Right lobe of liver (tissue), 6 donors: Measurements from ENCODE around the gene CLEC18A. TPM values are rescaled to one million over a fixed set of nuclear protein-coding genes. Genes with fewer than 3 reads are reported as not detected.
"Not testable (repeated sequence)": the region's sequence is repeated elsewhere in the genome, so short reads cannot be mapped to it uniquely, and the experiment has no call there.

Experiments used
- ATAC-seq, 4 donors: fragments of 200-7000 bp; cut with Tn5 transposase; one replicate each; pipeline ENCODE4 v1.9.1; 2020; ENCODE audit warnings: mild to moderate bottlenecking in 4 of 4, moderate library complexity in 4 of 4
- DNase-seq, 3 donors: peaks; one replicate each; pipeline ENCODE4 v3.0.0-alpha.2; 2020
- H3K27ac ChIP-seq, 3 donors: fragments of 200-600 bp; one replicate each; pipeline ENCODE4 v1.8.0; 2022
- H3K27me3 ChIP-seq, 2 donors: fragments of 200-600 bp; one replicate each; pipeline ENCODE4 v1.8.0; 2022
- H3K36me3 ChIP-seq, 4 donors: fragments of 200-600 bp; sonication (generic) in 1 of 4; one replicate each; pipeline versions ENCODE4 v1.5.1 to v1.8.0; 2017 to 2022; ENCODE audit warnings: control low read depth in 1 of 4
- H3K4me1 ChIP-seq, 4 donors: fragments of 200-600 bp; sonication (generic) in 1 of 4; one replicate each; pipeline versions ENCODE4 v1.5.1 to v1.8.0; 2017 to 2022; ENCODE audit warnings: control low read depth in 1 of 4
- H3K4me3 ChIP-seq, 3 donors: fragments of 200-600 bp; one replicate each; pipeline ENCODE4 v1.8.0; 2022
- H3K9me3 ChIP-seq, 4 donors: fragments of 200-600 bp; sonication (generic) in 1 of 4; one replicate each; pipeline versions ENCODE4 v1.5.1 to v1.8.0; 2017 to 2022; ENCODE audit warnings: control low read depth in 1 of 4
- POLR2A ChIP-seq: fragments of 450-650 bp; IDR thresholded peaks from one replicate; pipeline ENCODE4 v1.6.1; 2017; ENCODE audit warnings: antibody characterized with exemption, mild to moderate bottlenecking
- WGBS: methylation state at CpG from one replicate; pipeline ENCODE4 v1.1.6; 2018; ENCODE audit warnings: low coverage, low lambda C conversion rate; ENCODE audit not compliant: insufficient coverage; ENCODE audit errors: missing lambda C conversion rate; 5-methylcytosine and 5-hydroxymethylcytosine counted together
- intact Hi-C, 2 donors: fragments of 100-400 bp; cut with DNase I; formaldehyde crosslinking; loops; one replicate each; pipeline versions ENCODE4 v1.11.2 to v1.14.1; 2022
- total RNA-seq, 6 experiments: library from RNA; depleted of rRNA in 2 of 6; stranded (reverse); fragments of >200 nt in 2 of 6; fragmentation: NEBNext Ultra II Directional in 3 of 6; extraction: Animal tissue kit (Norgen Biotek cat#: 25700) in 3 of 6; gene quantifications; one replicate each; pipeline versions ENCODE4 v1.1.0 to v1.2.4, GENCODE V29; 2016 to 2023
- TF ChIP-seq, protein P1 (sequence below), 4 donors: fragments of 200-600 bp in 3 of 4; fragments of 450-650 bp in 1 of 4; IDR thresholded peaks; one replicate each; pipeline versions ENCODE4 v1.5.1 to v1.8.0; 2016 to 2022; ENCODE audit warnings: antibody characterized with exemption in 4 of 4, mild to moderate bottlenecking in 2 of 4
- donor health status: DM: no; HTN: yes; CAD: no.
- donor health status: DM: no; HTN: no; CAD: no.
- donor health status: DM: no; HTN: no; CAD: no.
- donor health status: DM: no; HTN: yes; CAD: no.
- donor health status: DM: no; HTN: yes; CAD: no.

The CLEC18A gene
- total RNA-seq, 6 experiments from 2014 or later, result 0.11 to 1.1 (median 0.79) TPM; not detected in 2

DNA sequence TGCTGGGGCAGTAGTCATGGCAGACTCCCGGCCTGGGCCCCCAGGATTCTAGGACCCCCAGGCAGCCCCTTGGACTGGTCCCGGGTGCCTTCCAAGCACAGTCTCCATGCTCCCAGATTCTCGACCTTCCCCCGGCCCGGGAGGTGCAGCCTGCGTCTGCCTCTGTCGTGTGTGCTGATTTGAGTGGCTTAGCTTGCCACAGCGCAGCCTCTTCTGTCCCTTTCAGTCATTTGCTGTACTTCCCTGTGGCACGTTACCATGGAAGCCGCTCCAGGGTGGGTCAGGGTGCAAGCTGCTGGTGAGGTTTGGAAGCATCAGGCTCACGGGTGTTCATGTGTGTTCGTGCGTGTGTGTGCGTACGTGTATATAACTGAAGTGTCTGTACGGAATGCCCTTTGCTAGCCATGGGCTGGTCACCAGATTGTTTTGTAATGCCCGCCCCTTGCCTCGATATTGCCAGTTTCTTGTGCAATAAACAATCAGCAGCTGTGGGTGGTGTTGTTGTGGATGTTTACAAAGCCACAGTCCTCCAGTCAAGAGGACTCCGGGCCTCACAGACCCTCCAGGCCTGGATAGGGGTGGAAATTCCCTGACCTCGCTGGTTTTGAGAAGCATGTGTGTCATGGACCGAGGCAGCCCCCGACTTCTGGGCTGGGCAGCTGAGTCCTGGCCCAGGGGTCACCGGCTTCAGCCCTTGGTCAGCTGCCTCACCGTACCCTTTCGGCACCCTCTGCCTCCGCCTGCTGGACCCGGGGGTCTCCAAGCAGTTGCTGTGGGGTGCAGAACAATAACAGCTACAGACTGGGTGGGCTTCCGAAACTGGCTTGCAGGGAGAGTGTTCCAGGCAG lies 9.7 kb upstream of the CLEC18A start:
- no peaks in the 10 kb centered on the region for H3K9me3 ChIP-seq
- peak; percentile 19 for TF ChIP-seq POLR2A
- TF ChIP-seq, protein P1, sequence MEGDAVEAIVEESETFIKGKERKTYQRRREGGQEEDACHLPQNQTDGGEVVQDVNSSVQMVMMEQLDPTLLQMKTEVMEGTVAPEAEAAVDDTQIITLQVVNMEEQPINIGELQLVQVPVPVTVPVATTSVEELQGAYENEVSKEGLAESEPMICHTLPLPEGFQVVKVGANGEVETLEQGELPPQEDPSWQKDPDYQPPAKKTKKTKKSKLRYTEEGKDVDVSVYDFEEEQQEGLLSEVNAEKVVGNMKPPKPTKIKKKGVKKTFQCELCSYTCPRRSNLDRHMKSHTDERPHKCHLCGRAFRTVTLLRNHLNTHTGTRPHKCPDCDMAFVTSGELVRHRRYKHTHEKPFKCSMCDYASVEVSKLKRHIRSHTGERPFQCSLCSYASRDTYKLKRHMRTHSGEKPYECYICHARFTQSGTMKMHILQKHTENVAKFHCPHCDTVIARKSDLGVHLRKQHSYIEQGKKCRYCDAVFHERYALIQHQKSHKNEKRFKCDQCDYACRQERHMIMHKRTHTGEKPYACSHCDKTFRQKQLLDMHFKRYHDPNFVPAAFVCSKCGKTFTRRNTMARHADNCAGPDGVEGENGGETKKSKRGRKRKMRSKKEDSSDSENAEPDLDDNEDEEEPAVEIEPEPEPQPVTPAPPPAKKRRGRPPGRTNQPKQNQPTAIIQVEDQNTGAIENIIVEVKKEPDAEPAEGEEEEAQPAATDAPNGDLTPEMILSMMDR (IDR thresholded peaks at IDR 0.05), result no peak
- H3K4me3 ChIP-seq, result peak overlapping the region in 2 of 3 donors; percentile 13 to 23
- DNase-seq (peak in 2 of 3 donors; percentile 67 to 84), ATAC-seq (peak; percentile 82 to 90 (median 86))
- H3K4me1 ChIP-seq, result peaks cover 0 to 18% (median 4%) of the 10 kb centered on the region in 4 donors
- intact Hi-C loops, result no loop called here
- peak overlapping the region; percentile 15 to 76 (median 58) for H3K27ac ChIP-seq
- H3K36me3 ChIP-seq, result peaks cover 0 to 29% (median 5%) of the 10 kb centered on the region in 4 donors
- WGBS, result 64% methylated on average over 9 of the region's 28 CpGs
- H3K27me3 ChIP-seq, result no peaks in the 10 kb centered on the region

DNA sequence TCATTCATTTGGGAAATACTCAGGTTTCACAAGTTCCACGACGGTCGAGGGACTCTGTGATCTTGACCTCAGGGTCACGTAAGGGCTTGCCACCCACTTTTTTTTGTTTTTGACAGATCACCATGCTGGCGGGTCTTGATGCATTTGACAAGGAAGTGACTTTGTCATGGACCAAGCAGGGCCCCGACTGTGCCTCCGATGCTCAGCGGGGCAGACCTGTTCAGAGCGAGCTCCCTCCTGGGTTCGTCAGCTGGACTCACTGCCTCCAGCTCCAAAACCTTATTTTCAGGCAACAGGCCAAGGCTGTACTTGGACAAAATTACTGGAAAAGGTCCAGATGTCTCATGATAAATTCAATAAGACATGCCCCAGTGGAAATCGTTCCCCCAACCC lies 9.0 kb upstream of the CLEC18A start:
- DNase-seq (peak in 2 of 3 donors; percentile 32 to 66), ATAC-seq (peak; percentile 41 to 57 (median 54))
- Histone ChIP-seq H3K27me3 (no peaks in the 10 kb centered on the region), H3K36me3 (peaks cover 0 to 24% (median 2%) of the 10 kb centered on the region in 4 donors), H3K27ac (peak overlapping the region in 2 of 3 donors; percentile 58 to 76), H3K9me3 (no peaks in the 10 kb centered on the region), H3K4me1 (peaks cover 0 to 18% (median 4%) of the 10 kb centered on the region in 4 donors), H3K4me3 (peak overlapping the region in 2 of 3 donors; percentile 13 to 23)
- intact Hi-C loops, result no loop called here
- 39% methylated on average over 7 of the region's 11 CpGs for WGBS
- TF ChIP-seq, protein P1 (IDR thresholded peaks at IDR 0.05), result no peak
- no peak for TF ChIP-seq POLR2A

DNA sequence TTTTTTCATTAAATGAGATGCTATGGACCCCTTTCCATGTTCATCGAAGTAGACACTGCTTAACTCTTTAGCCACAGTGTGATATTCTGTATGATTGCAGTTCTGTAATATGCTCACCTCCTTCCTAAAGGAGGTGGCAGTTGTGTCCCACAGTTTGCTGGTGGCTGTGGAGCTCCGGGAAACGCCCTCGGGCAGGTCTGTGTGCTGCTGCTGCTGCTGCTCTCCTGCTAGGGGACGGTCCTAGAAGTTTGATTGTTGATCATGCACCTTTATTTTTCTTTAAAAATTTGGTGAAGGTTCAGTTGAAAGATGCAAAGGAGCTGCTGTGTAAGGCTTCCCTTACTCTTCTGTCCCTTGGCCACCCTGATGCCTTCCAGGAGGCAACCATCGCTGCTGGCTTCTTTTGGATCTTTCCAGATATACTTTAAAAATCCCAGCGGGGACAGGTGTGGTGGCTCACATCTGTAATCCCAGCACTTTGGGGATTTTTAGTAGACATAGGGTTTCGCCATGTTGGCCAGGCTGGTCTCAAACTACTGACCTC lies 8.4 kb upstream of the CLEC18A start:
- ATAC-seq (no peak), DNase-seq (no peak)
- intact Hi-C loops, result no loop called here
- Histone ChIP-seq H3K36me3 (peaks cover 0 to 18% (median 1%) of the 10 kb centered on the region in 4 donors), H3K27me3 (no peaks in the 10 kb centered on the region), H3K27ac (no peak overlapping the region), H3K4me3 (no peak overlapping the region), H3K4me1 (peaks cover 0 to 18% (median 4%) of the 10 kb centered on the region in 4 donors), H3K9me3 (no peaks in the 10 kb centered on the region)
- 87% methylated on average over 8 of the region's 8 CpGs for WGBS
- no peak for TF ChIP-seq POLR2A

DNA sequence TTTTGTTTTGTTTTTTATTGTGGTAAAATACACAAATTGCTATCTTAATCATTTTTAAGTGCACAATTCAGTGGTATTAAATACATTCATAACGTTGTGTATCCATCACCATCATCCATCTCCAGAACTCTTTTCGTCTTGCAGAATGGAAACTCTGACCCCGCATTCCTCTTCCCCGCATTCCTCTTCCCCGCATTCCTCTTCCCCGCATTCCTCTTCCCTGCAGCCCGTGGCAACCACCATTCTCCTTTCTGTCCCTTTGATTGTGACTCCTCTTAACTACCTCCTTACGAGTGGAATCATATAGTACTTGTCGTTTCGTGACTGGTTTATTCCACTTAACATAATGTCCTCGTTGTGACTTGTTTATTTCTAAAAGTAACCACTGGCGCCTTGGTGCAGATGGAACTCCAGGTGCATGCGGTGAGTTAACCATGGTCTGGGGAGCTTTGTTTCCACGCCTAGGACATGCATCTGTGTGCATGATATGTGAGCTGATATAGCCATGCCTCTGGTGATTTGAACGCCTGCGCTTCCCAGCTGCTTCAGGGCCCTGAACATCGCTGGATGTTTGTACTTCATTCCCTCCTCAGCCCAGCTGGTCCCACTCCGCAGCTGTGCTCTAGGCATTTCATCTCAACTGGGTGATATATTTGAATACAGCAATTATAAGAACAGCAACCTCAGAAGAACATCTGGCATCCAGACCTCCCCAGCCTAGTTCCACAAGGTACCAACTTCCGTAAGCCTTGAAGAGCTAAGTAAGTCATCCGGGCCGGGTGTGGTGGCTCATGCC lies 7.7 kb upstream of the CLEC18A start:
- ATAC-seq, H3K9me3 ChIP-seq, H3K27me3 ChIP-seq, DNase-seq, H3K27ac ChIP-seq, intact Hi-C loops, H3K4me3 ChIP-seq: not testable (repeated sequence)
- peaks cover 0 to 18% (median 4%) of the 10 kb centered on the region in 4 donors for H3K4me1 ChIP-seq
- 84% methylated on average over 12 of the region's 21 CpGs for WGBS
- peaks cover 0 to 14% (median 0%) of the 10 kb centered on the region in 4 donors for H3K36me3 ChIP-seq

DNA sequence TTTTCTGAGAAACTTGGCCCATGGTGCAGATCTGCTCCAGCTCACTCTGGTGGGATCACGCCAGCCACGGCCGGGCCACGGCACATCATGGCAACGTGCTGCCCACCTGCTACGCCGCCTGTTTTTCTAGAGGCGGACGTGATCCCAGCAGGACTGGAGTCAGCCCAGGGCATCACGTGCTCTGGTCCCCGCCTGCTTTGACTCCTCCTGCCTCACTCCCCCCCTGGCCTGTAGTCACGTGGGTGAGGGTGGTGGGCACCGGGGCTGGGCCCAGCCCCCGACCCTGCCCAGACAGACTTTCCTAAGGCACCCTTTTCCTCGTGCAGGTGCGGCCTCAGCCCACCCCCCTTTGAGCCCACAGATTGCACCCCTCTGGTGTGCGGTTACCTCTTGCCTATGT lies 723 bp upstream of the CLEC18A start:
- H3K9me3 ChIP-seq, H3K27ac ChIP-seq, H3K27me3 ChIP-seq, intact Hi-C loops, DNase-seq, H3K36me3 ChIP-seq, H3K4me3 ChIP-seq, H3K4me1 ChIP-seq: not testable (repeated sequence)
- peak in 2 of 4 donors; percentile 19 to 20 for ATAC-seq
- WGBS, result no CpG with 5 or more reads among the region's 17 CpGs

DNA sequence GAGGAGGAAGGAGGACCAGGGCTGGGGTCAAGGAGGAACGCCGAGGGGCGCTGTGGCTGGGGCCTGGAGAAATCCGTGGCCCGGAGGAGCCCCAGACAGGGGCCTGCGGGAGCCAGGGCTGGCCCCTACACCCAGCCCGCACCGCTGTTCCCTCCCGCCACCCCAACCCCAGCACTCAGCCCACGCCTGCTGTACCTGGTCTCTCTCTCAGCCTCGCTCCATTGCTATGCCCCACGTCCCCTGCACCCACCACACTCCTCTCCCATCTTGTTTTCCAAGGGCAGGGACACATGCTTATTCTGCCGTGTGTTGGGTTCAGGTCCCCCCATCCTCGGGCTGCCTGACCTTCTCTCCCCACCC lies 518 bp downstream of the CLEC18A start:
- no CpG with 5 or more reads among the region's 14 CpGs for WGBS
- H3K27me3 ChIP-seq, H3K4me1 ChIP-seq, H3K4me3 ChIP-seq, H3K27ac ChIP-seq, H3K9me3 ChIP-seq, H3K36me3 ChIP-seq, intact Hi-C loops, DNase-seq: not testable (repeated sequence)
- peak in 1 of 4 donors; percentile 21 for ATAC-seq

DNA sequence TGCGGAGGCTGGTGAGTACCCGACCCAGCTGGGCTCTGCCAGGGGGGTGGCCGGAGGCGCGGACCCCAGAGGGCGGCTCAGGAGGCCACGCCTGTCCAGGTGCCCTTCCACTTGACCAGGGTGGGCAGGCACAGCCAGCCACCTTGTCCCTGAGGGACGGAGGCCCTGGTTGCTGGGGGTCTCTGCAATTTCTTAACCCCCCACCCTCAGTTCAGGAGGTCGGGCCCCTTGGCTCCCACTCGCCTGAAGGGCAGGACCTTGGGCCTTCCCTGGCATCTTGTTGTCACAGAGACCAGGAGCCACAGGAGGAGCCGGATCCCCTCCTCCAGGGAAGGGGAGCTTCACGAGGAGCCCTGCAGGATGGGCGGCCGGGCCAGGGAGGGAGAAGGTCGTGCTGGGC lies 982 bp downstream of the CLEC18A start:
- intact Hi-C loops, H3K27ac ChIP-seq: not testable (repeated sequence)

DNA sequence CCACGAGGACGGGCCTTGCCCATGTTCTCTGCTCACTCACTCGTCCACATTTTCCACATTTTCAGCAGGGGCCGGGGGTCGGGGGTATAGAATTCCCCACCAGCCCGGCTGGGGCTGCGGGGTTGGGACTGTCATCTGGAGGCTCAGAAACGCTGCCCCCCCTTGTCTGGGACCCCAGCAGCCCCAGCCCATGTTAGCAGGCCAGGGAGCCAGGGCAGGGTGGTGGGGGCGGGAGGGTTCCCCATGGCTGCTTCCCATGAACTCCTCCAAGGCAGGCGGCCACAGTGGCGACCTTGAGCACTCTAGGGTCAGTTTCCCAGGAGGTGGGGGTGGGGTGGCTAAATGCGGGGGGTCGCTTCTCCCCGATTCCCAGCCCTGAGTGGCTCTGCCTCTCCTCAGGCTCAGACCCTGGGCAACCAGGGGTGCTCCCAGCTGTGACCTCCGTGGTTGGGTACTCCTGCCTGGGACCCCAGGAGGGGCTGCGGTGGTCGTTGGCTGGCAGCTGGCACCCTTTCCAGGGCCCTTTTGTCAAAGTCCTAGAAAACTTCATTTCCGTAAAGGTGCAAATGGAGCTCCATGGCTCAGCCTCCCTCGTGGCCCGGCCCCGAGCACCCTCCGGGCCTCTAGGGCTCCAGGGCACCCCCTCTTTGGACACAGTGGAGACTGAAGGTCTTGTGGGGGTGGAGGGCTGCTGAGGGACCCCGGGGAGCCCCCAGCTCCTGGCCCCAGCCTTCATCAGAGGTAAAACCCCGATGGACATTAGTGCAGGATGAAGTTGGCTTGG lies 1.6 kb downstream of the CLEC18A start:
- intact Hi-C loops, DNase-seq, H3K27ac ChIP-seq, H3K27me3 ChIP-seq, H3K9me3 ChIP-seq, H3K36me3 ChIP-seq, H3K4me1 ChIP-seq, H3K4me3 ChIP-seq, ATAC-seq: not testable (repeated sequence)
- WGBS, result 100% methylated on average over 2 of the region's 24 CpGs

More for the DNA sequence above, 982 bp downstream of the CLEC18A start:
- H3K27me3 ChIP-seq, H3K9me3 ChIP-seq, H3K36me3 ChIP-seq, H3K4me3 ChIP-seq, ATAC-seq, DNase-seq, H3K4me1 ChIP-seq: not testable (repeated sequence)
- no CpG with 5 or more reads among the region's 15 CpGs for whole genome bisulfite sequencing
